GM23338 (cell line): ENCODE results near the gene TOPAZ1. TPM values are rescaled to one million over a fixed set of nuclear protein-coding genes. Genes with fewer than 3 reads are reported as not detected.

Source experiments
- ATAC-seq: fragments of 200-7000 bp; cut with Tn5 transposase; 3 replicates; pipeline ENCODE4 v1.9.1; 2020
- DNase-seq: peaks from one replicate; pipeline ENCODE4 v3.0.0-alpha.2; 2015; ENCODE audit warnings: low spot score
- H2AFZ ChIP-seq: fragments of 200-600 bp; sonication (generic); 2 replicates; pipeline ENCODE4 v1.8.0; 2016; ENCODE audit warnings: antibody characterized with exemption, mild to moderate bottlenecking, moderate library complexity
- H3F3A ChIP-seq: fragments of 200-600 bp; sonication (generic); replicated peaks from 2 replicates; pipeline ENCODE4 v1.8.0; 2017; ENCODE audit warnings: antibody characterized with exemption, mixed run types, low read depth
- H3K27ac ChIP-seq: fragments of 200-600 bp; sonication (generic); 2 replicates; pipeline ENCODE4 v1.6.1; 2016; ENCODE audit warnings: low read depth
- H3K27me3 ChIP-seq: fragments of 200-600 bp; sonication (generic); 2 replicates; pipeline ENCODE4 v1.8.0; 2016; ENCODE audit warnings: mild to moderate bottlenecking, mixed run types, moderate library complexity; ENCODE audit not compliant: insufficient read depth
- H3K36me3 ChIP-seq: fragments of 200-600 bp; sonication (generic); 2 replicates; pipeline ENCODE4 v1.8.0; 2016; ENCODE audit warnings: mild to moderate bottlenecking; ENCODE audit not compliant: insufficient read depth
- H3K4me1 ChIP-seq: fragments of 200-600 bp; sonication (generic); 2 replicates; pipeline ENCODE4 v1.8.0; 2016; ENCODE audit warnings: mild to moderate bottlenecking, moderate library complexity; ENCODE audit not compliant: insufficient read depth
- H3K4me2 ChIP-seq: fragments of 200-600 bp; sonication (generic); 2 replicates; pipeline ENCODE4 v1.7.1; 2017; ENCODE audit warnings: mixed run types
- H3K4me3 ChIP-seq: fragments of 200-600 bp; sonication (generic); 2 replicates; pipeline ENCODE4 v1.6.1; 2016; ENCODE audit warnings: mixed run types
- H3K79me2 ChIP-seq: fragments of 200-600 bp; sonication (generic); replicated peaks from 2 replicates; pipeline ENCODE4 v1.8.0; 2017; ENCODE audit warnings: mild to moderate bottlenecking; ENCODE audit not compliant: insufficient read depth
- H3K9me2 ChIP-seq: fragments of 200-600 bp; sonication (generic); 2 replicates; pipeline ENCODE4 v1.8.0; 2017; ENCODE audit not compliant: insufficient read depth
- H4K20me1 ChIP-seq: fragments of 200-600 bp; sonication (generic); replicated peaks from 2 replicates; pipeline ENCODE4 v1.8.0; 2017; ENCODE audit warnings: mild to moderate bottlenecking; ENCODE audit not compliant: insufficient read depth
- H3K27ac Mint-ChIP-seq: 2 replicates; pipeline ENCODE4 v1.8.0; 2020; ENCODE audit warnings: inconsistent platforms, mild to moderate bottlenecking, moderate library complexity, mixed read lengths
- H3K27me3 Mint-ChIP-seq: 3 replicates; pipeline ENCODE4 v1.8.0; 2022; ENCODE audit warnings: low read depth, mild to moderate bottlenecking, moderate library complexity, mixed read lengths, inconsistent platforms; ENCODE audit not compliant: insufficient read depth, poor library complexity
- H3K36me3 Mint-ChIP-seq: 3 replicates; pipeline ENCODE4 v1.8.0; 2021; ENCODE audit warnings: low read depth, mild to moderate bottlenecking, inconsistent platforms, moderate library complexity, mixed read lengths
- H3K4me1 Mint-ChIP-seq: 3 replicates; pipeline ENCODE4 v1.8.0; 2020; ENCODE audit warnings: mild to moderate bottlenecking, inconsistent platforms, mixed read lengths
- H3K4me3 Mint-ChIP-seq: 3 replicates; pipeline ENCODE4 v1.8.0; 2021; ENCODE audit warnings: moderate library complexity, mild to moderate bottlenecking, inconsistent platforms, mixed read lengths
- H3K9me3 Mint-ChIP-seq: 3 replicates; pipeline ENCODE4 v1.8.0; 2020; ENCODE audit warnings: moderate library complexity, mild to moderate bottlenecking, inconsistent platforms, mixed read lengths
- CREB1 ChIP-seq: fragments of 250-450 bp; sonication (Bioruptor Pico); IDR thresholded peaks from 2 replicates; pipeline ENCODE4 v1.5.0; 2020; ENCODE audit warnings: low read depth, mild to moderate bottlenecking, moderate library complexity
- ETS1 ChIP-seq: IDR thresholded peaks from 2 replicates; pipeline ENCODE4 v1.6.1; 2016; ENCODE audit warnings: antibody characterized with exemption
- EZH2 ChIP-seq: fragments of 200-600 bp; sonication (generic); IDR thresholded peaks from one replicate; pipeline ENCODE4 v1.8.0; 2017; ENCODE audit warnings: antibody characterized with exemption, mild to moderate bottlenecking, low read depth; ENCODE audit not compliant: unreplicated experiment
- EZH2phosphoT487 ChIP-seq: fragments of 200-600 bp; sonication (generic); IDR thresholded peaks from one replicate; pipeline ENCODE4 v1.8.1; 2018; ENCODE audit warnings: antibody characterized with exemption; ENCODE audit not compliant: unreplicated experiment
- JUNB ChIP-seq: IDR thresholded peaks from one replicate; pipeline ENCODE4 v1.6.1; 2016; ENCODE audit warnings: antibody characterized with exemption; ENCODE audit not compliant: unreplicated experiment
- NANOG ChIP-seq: IDR thresholded peaks from 2 replicates; pipeline ENCODE4 v1.6.1; 2016; ENCODE audit warnings: antibody characterized with exemption, borderline replicate concordance
- POLR2AphosphoS5 ChIP-seq: IDR thresholded peaks from 2 replicates; pipeline ENCODE4 v1.6.1; 2016; ENCODE audit warnings: antibody characterized with exemption, low read depth
- REST ChIP-seq: IDR thresholded peaks from one replicate; pipeline ENCODE4 v1.6.1; 2018; ENCODE audit warnings: antibody characterized with exemption; ENCODE audit not compliant: unreplicated experiment
- STAT1 ChIP-seq: IDR thresholded peaks from one replicate; pipeline ENCODE4 v1.6.1; 2016; ENCODE audit warnings: antibody characterized with exemption; ENCODE audit not compliant: unreplicated experiment
- ZNF114 ChIP-seq: fragments of 250-450 bp; sonication (Bioruptor Pico); IDR thresholded peaks from 2 replicates; pipeline ENCODE4 v1.5.0; 2020; ENCODE audit warnings: mild to moderate bottlenecking, moderate library complexity
- ZNF331 ChIP-seq: fragments of 250-450 bp; sonication (Bioruptor Pico); IDR thresholded peaks from 2 replicates; pipeline ENCODE4 v1.5.0; 2020; ENCODE audit warnings: low read depth, mild to moderate bottlenecking, moderate library complexity
- ZNF462 ChIP-seq: fragments of 250-450 bp; sonication (Bioruptor Pico); IDR thresholded peaks from 2 replicates; pipeline ENCODE4 v1.5.0; 2020; ENCODE audit warnings: mild to moderate bottlenecking, moderate library complexity
- long read RNA-seq: library from polyadenylated mRNA; unstranded; transcript quantifications from one replicate; pipeline ENCODE4 v2.0.0, GENCODE V29; 2020; ENCODE audit not compliant: unreplicated experiment
- polyA plus RNA-seq: library from polyadenylated mRNA; unstranded; fragments of >200 nt; fragmentation: Nextera tagmentation; extraction: Ambion mirVana; gene quantifications from 2 replicates; pipeline ENCODE4 v1.2.1, GENCODE V29; 2016
- total RNA-seq: library from RNA; depleted of rRNA; stranded (reverse); fragments of >200 nt; shearing (Covaris generic); gene quantifications from 2 replicates; pipeline ENCODE4 v1.2.3, GENCODE V29; 2014; rRNA removed
- TF ChIP-seq, protein P1 (sequence below), 2 experiments: fragments of 200-600 bp in 1 of 2; sonication (generic) in 1 of 2; conservative IDR thresholded peaks; 2 replicates each; pipeline versions ENCODE4 v1.5.1 to v1.6.1; 2016 to 2017; ENCODE audit warnings: antibody characterized with exemption in 2 of 2, low read depth in 2 of 2, mild to moderate bottlenecking in 2 of 2, moderate library complexity in 1 of 2

TOPAZ1 gene
- not detected in 2 replicates for total RNA-seq
- polyA plus RNA-seq: not detected in 2 replicates
- long read RNA-seq: 0 reads

- H3K4me3 ChIP-seq: no peak within 1 kb of the TSS
- no peak for ATAC-seq
- no peaks in the 10 kb centered on the region for H4K20me1 ChIP-seq
- Mint-ChIP-seq H3K9me3 (no peaks in the 10 kb centered on the region), H3K36me3 (no peaks in the 10 kb centered on the region), H3K27me3 (no peaks in the 10 kb centered on the region), H3K27ac (no peak within 1 kb of the TSS), H3K4me3 (no peak within 1 kb of the TSS), H3K4me1 (no peaks in the 10 kb centered on the region)
- no peak within 1 kb of the TSS for H3K4me2 ChIP-seq
- 0 out of 2 replicates have a peak, but pooled peaks cover 3% of the 10 kb centered on the region for H3K9me2 ChIP-seq
- H3F3A ChIP-seq: no peaks in the 10 kb centered on the region
- no peaks in the 10 kb centered on the region for H3K79me2 ChIP-seq
- no peaks in the 10 kb centered on the region for H3K36me3 ChIP-seq
- H3K4me1 ChIP-seq: no peaks in the 10 kb centered on the region
- H3K27ac ChIP-seq: no peak within 1 kb of the TSS
- H2AFZ ChIP-seq: peak within 1 kb of the TSS; percentile 65; the same call in 1 of the 2 replicates
- no peaks in the 10 kb centered on the region for H3K27me3 ChIP-seq
- DNase-seq: no peak
- TF ChIP-seq NANOG (no peak), POLR2AphosphoS5 (no peak), ZNF462 (CRISPR knock-in tag) (no peak), ZNF114 (no peak), STAT1 (no peak), REST (no peak), ETS1 (no peak), EZH2 (no peak), CREB1 (CRISPR knock-in tag) (no peak), EZH2phosphoT487 (no peak), ZNF331 (CRISPR knock-in tag) (no peak), JUNB (no peak)
- TF ChIP-seq, protein P1, sequence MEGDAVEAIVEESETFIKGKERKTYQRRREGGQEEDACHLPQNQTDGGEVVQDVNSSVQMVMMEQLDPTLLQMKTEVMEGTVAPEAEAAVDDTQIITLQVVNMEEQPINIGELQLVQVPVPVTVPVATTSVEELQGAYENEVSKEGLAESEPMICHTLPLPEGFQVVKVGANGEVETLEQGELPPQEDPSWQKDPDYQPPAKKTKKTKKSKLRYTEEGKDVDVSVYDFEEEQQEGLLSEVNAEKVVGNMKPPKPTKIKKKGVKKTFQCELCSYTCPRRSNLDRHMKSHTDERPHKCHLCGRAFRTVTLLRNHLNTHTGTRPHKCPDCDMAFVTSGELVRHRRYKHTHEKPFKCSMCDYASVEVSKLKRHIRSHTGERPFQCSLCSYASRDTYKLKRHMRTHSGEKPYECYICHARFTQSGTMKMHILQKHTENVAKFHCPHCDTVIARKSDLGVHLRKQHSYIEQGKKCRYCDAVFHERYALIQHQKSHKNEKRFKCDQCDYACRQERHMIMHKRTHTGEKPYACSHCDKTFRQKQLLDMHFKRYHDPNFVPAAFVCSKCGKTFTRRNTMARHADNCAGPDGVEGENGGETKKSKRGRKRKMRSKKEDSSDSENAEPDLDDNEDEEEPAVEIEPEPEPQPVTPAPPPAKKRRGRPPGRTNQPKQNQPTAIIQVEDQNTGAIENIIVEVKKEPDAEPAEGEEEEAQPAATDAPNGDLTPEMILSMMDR (conservative IDR thresholded peaks at IDR 0.05; ENCODE audit: low read depth in 2 of 2): no peak
Measured at GRCh38 chr3:44241706-44242105, at the start of gene TOPAZ1. TOPAZ1 (plus strand) TSS chr3:44241886; CDS start chr3:44242054, 168 bp downstream.
